Measurements from ENCODE around the gene DIO1. TPM values are rescaled to one million over a fixed set of nuclear protein-coding genes. Genes with fewer than 3 reads are reported as not detected.

DIO1 gene
- total RNA-seq (not detected in 2 replicates), polyA plus RNA-seq (not detected in 2 replicates), polyA minus RNA-seq (not detected in 2 replicates)
- total RNA-seq (2013), result not detected

GRCh38 chr1:53893999-53894636, at the start of gene DIO1:
Gene DIO1 (plus strand): TSS chr1:53894187. CDS start chr1:53894211, 24 bp downstream.
- H3K4me1 Mint-ChIP-seq, result peaks cover 23% of the 10 kb centered on the region
- WGBS (ENCODE audit: insufficient coverage), result 91% methylated on average over 13 of the region's 14 CpGs
- peak within 1 kb of the TSS; percentile 65 for H2AFZ ChIP-seq (ENCODE audit: insufficient read depth, low read depth, low read length, poor library complexity, severe bottlenecking)
- ATAC-seq (ENCODE audit: low read depth), result no peak
- H3K36me3 ChIP-seq (replicated peaks in 1 of 2; ENCODE audit: control extremely low read depth in 1 of 2, control insufficient read depth in 1 of 2, extremely low read depth in 1 of 2, insufficient read depth in 2 of 2, low read length in 1 of 2), result no peaks in the 10 kb centered on the region
- H4K20me1 ChIP-seq (ENCODE audit: control insufficient read depth, insufficient read depth, low read length, poor library complexity, severe bottlenecking), result no peaks in the 10 kb centered on the region
- no peaks in the 10 kb centered on the region for H3K9me3 ChIP-seq (ENCODE audit: control extremely low read depth in 1 of 3, control insufficient read depth in 2 of 3, insufficient read depth in 1 of 3, low read length in 2 of 3)
- H3K27me3 Mint-ChIP-seq, result peaks cover 10% of the 10 kb centered on the region
- no peak within 1 kb of the TSS for H3K27ac ChIP-seq (ENCODE audit: low read length in 2 of 2)
- DNase-seq, result no peak
- POLR2A ChIA-PET, result no interaction called here
- no peak within 1 kb of the TSS for H3K4me3 Mint-ChIP-seq
- no peak within 1 kb of the TSS for H3K27ac Mint-ChIP-seq
- intact Hi-C loops (cut with micrococcal nuclease), result no loop called here
- no peak within 1 kb of the TSS for H3K4me2 ChIP-seq (replicated peaks; ENCODE audit: low read depth, low read length, poor library complexity, severe bottlenecking)
- CTCF ChIA-PET, result interaction anchor here (1.7 to 2.0 kb wide), 2 partner anchors 15 to 33 kb away, joined by 6 to 7 read pairs; no protein-coding TSS in a partner anchor
- no peaks in the 10 kb centered on the region for H3K27me3 ChIP-seq (replicated peaks in 1 of 4; ENCODE audit: control extremely low read depth in 1 of 4, control insufficient read depth in 3 of 4, insufficient read depth in 4 of 4, low read length in 3 of 4)
- H3K9ac ChIP-seq (ENCODE audit: low read length), result no peak within 1 kb of the TSS
- peaks cover 11 to 18% of the 10 kb centered on the region in 2 donors for H3K4me1 ChIP-seq (ENCODE audit: control insufficient read depth in 2 of 2, insufficient read depth in 2 of 2, low read length in 2 of 2)
- no peaks in the 10 kb centered on the region for H3K9me3 Mint-ChIP-seq (ENCODE audit: insufficient read depth)
- TF ChIP-seq EZH2 (IDR thresholded peaks at IDR 0.05; ENCODE audit: borderline replicate concordance, insufficient read depth, low read depth, low read length, poor library complexity, severe bottlenecking) (no peak), CTCF (IDR thresholded peaks at IDR 0.05) (no peak)
- peaks cover 4% of the 10 kb centered on the region for H3K79me2 ChIP-seq (ENCODE audit: control insufficient read depth, insufficient read depth, low read length)
- no peak within 1 kb of the TSS for H3K4me3 ChIP-seq (ENCODE audit: control extremely low read depth in 1 of 5, extremely low read depth in 1 of 5, insufficient read depth in 1 of 5, low read depth in 2 of 5, low read length in 4 of 5)

- TF ChIP-seq CTCF (IDR thresholded peaks at IDR 0.05), result no peak
- TF ChIP-seq EZH2 (IDR thresholded peaks at IDR 0.05; ENCODE audit: borderline replicate concordance, insufficient read depth, low read depth, low read length, poor library complexity, severe bottlenecking), result no peak
- Histone ChIP-seq H3K27ac (ENCODE audit: low read length in 2 of 2) (no peak overlapping the region), H3K9me3 (ENCODE audit: control extremely low read depth in 1 of 3, control insufficient read depth in 2 of 3, insufficient read depth in 1 of 3, low read length in 2 of 3) (no peaks in the 10 kb centered on the region), H3K27me3 (replicated peaks in 1 of 4; ENCODE audit: control extremely low read depth in 1 of 4, control insufficient read depth in 3 of 4, insufficient read depth in 4 of 4, low read length in 3 of 4) (no peaks in the 10 kb centered on the region), H4K20me1 (ENCODE audit: control insufficient read depth, insufficient read depth, low read length, poor library complexity, severe bottlenecking) (no peaks in the 10 kb centered on the region), H3K9ac (ENCODE audit: low read length) (no peak overlapping the region), H3K4me2 (replicated peaks; ENCODE audit: low read depth, low read length, poor library complexity, severe bottlenecking) (no peak overlapping the region), H3K4me3 (ENCODE audit: control extremely low read depth in 1 of 5, extremely low read depth in 1 of 5, insufficient read depth in 1 of 5, low read depth in 2 of 5, low read length in 4 of 5) (no peak overlapping the region), H3K36me3 (replicated peaks in 1 of 2; ENCODE audit: control extremely low read depth in 1 of 2, control insufficient read depth in 1 of 2, extremely low read depth in 1 of 2, insufficient read depth in 2 of 2, low read length in 1 of 2) (peaks cover 0 to 12% of the 10 kb centered on the region in 2 experiments), H3K4me1 (ENCODE audit: control insufficient read depth in 2 of 2, insufficient read depth in 2 of 2, low read length in 2 of 2) (no peaks in the 10 kb centered on the region), H3K79me2 (ENCODE audit: control insufficient read depth, insufficient read depth, low read length) (no peaks in the 10 kb centered on the region), H2AFZ (ENCODE audit: insufficient read depth, low read depth, low read length, poor library complexity, severe bottlenecking) (no peak overlapping the region)
- Mint-ChIP-seq H3K27me3 (no peaks in the 10 kb centered on the region), H3K4me3 (no peak overlapping the region), H3K4me1 (no peaks in the 10 kb centered on the region), H3K9me3 (ENCODE audit: insufficient read depth) (no peaks in the 10 kb centered on the region), H3K27ac (no peak overlapping the region)
- POLR2A ChIA-PET, result no interaction called here
- intact Hi-C loops (cut with micrococcal nuclease), result no loop called here
- 92% methylated on average over 6 of the region's 6 CpGs for WGBS (ENCODE audit: insufficient coverage)
- DNase-seq (no peak), ATAC-seq (ENCODE audit: low read depth) (no peak)
- CTCF ChIA-PET, result interaction anchor here (0.6 to 2.3 kb wide), 4 partner anchors 13 to 642 kb away, joined by 3 to 9 read pairs (median 3); no protein-coding TSS in a partner anchor
Measured at GRCh38 chr1:53847980-53848379, 46.0 kb upstream of the DIO1 start.
